C1 segment of cervical spinal cord (tissue), 14 donors: ENCODE results near the gene CEP95.
"Not testable (repeated sequence)": the region's sequence is repeated elsewhere in the genome, so short reads cannot be mapped to it uniquely, and the experiment has no call there.

Experiments
- DNase-seq, 14 donors: peaks; one replicate each; lab custom pipeline; 2025; lab: John Stamatoyannopoulos, UW

CEP95 gene

GRCh38 chr17:64571746-64572145, 65.0 kb downstream of the CEP95 start:
- no peak for DNase-seq

- no peak for DNase-seq
Measured at GRCh38 chr17:64572682-64573154, 65.9 kb downstream of the CEP95 start.

- DNase-seq = no peak
Measured at GRCh38 chr17:64573214-64573613, 66.4 kb downstream of the CEP95 start.

GRCh38 chr17:64574646-64575045, 67.9 kb downstream of the CEP95 start:
- DNase-seq = no peak

- DNase-seq = no peak
Measured at GRCh38 chr17:64575431-64575830, 68.7 kb downstream of the CEP95 start.

GRCh38 chr17:64577025-64577424, 70.2 kb downstream of the CEP95 start:
- DNase-seq = not testable (repeated sequence)

- no peak for DNase-seq
Measured at GRCh38 chr17:64579917-64580316, 73.1 kb downstream of the CEP95 start.

- DNase-seq = no peak
Measured at GRCh38 chr17:64580384-64581315, 73.9 kb downstream of the CEP95 start.

GRCh38 chr17:64583038-64583437, 76.3 kb downstream of the CEP95 start:
- DNase-seq = no peak

GRCh38 chr17:64585146-64585545, 78.4 kb downstream of the CEP95 start:
- no peak for DNase-seq
